Measurements from ENCODE around the gene LIFR. TPM values are rescaled to one million over a fixed set of nuclear protein-coding genes. Genes with fewer than 3 reads are reported as not detected.

LIFR gene
- total RNA-seq, 2 experiments from 2014 or later, result not detected

GRCh38 chr5:38551030-38552017 is 5.1 kb downstream of the LIFR start:
- ChIA-PET CTCF (interaction anchor here (0.6 to 0.8 kb wide), 2 partner anchors 110 to 263 kb away, joined by 3 read pairs; no protein-coding TSS in a partner anchor), POLR2A (no interaction called here)

- ChIA-PET CTCF (no interaction called here), POLR2A (no interaction called here)
Measured at GRCh38 chr5:38548064-38548759, 8.2 kb downstream of the LIFR start.

- POLR2A ChIA-PET, result no interaction called here
- CTCF ChIA-PET, result no interaction called here
Measured at GRCh38 chr5:38547257-38547656, 9.2 kb downstream of the LIFR start.

DNA sequence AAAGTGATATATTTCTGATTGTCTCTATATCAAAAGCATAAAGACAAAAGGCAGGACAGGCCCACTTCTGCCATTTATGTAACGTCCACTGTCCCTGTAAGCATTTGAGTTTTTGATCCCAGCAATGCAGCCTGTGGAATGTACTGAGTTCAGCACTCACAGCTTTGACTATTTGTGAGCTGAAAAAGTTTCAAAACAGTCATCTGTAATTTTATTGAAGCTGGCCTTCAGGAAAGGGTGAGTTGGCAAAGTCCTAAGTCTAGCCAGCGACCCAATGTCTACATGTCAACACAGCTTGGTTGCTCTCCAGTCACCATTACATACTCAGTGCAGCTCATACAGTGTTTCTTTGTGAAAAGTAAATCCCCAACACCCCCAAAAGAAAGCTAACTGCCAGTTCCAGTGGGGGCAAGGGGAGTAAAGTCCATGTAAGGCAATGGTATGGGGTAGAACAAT is 9.7 kb downstream of the LIFR start:
- POLR2A ChIA-PET, result no interaction called here
- CTCF ChIA-PET, result no interaction called here

- ChIA-PET CTCF (no interaction called here), POLR2A (no interaction called here)
Measured at GRCh38 chr5:38543886-38544285, 12.6 kb downstream of the LIFR start.

DNA sequence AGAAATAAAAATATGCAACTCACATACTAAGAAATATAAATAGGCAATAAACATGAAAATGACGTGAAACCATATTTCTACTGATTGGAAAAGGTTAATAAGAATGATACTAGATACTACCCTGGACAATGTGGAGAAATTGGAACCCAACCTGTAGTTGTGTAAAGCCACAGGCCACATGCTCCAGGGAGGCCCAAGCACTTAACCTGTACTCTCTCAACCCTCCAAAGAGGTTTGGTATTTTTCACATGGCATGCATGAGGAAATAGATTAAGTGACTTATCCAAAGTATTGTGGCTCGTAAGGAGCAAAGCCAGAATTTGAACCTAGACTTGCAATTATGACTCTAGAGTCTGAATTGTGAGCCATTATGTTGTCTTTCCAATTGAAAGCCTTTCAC is 13.4 kb downstream of the LIFR start:
- ChIA-PET POLR2A (no interaction called here), CTCF (no interaction called here)

GRCh38 chr5:38541174-38541725 is 15.2 kb downstream of the LIFR start:
- ChIA-PET POLR2A (no interaction called here), CTCF (no interaction called here)

DNA sequence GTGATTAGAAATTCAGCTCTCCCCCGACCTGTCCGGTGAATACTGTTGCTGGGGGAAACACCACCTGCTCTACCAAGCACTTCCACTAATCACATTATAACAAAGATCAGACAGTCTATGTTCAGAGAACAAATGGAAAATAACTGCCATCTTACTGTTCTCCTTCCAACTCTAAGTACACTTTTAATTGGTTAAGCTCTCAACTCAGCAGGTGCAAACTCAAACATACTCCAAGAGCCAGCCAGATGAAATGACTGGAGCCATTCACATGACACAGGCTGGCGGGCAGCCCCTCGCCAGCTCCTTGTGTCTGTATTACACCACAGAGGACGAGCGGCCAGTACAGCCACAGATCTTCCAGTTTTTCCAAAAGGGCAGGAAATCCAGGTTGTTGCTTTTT is 16.1 kb downstream of the LIFR start:
- POLR2A ChIA-PET, result no interaction called here

DNA sequence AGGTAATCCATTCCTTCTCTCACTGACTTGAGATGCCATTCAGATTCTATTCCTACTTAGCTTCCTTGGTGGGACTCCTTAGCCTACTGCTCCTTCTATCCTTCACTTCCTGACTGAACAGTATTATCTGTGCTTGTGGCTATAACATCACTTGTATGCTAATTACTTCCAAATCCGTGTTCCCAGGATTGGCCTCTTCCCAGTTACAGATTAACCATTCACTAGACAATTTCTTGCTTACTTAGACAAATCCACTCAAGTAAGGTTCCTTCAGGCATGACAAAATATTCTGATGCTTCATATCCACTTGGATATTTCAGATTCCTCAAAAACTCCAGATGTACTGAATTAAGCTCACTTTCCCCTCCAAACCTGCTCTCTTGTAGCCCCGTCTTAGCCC is 18.3 kb downstream of the LIFR start:
- ChIA-PET POLR2A (no interaction called here), CTCF (no interaction called here)

More for the DNA sequence above, 16.1 kb downstream of the LIFR start:
- CTCF ChIA-PET, result no interaction called here

- CTCF ChIA-PET, result no interaction called here
- POLR2A ChIA-PET, result no interaction called here
Measured at GRCh38 chr5:38537505-38537904, 18.9 kb downstream of the LIFR start.

- ChIA-PET POLR2A (no interaction called here), CTCF (no interaction called here)
Measured at GRCh38 chr5:38536968-38537367, 19.5 kb downstream of the LIFR start.

GRCh38 chr5:38535845-38536244 is 20.6 kb downstream of the LIFR start:
- ChIA-PET CTCF (no interaction called here), POLR2A (no interaction called here)

DNA sequence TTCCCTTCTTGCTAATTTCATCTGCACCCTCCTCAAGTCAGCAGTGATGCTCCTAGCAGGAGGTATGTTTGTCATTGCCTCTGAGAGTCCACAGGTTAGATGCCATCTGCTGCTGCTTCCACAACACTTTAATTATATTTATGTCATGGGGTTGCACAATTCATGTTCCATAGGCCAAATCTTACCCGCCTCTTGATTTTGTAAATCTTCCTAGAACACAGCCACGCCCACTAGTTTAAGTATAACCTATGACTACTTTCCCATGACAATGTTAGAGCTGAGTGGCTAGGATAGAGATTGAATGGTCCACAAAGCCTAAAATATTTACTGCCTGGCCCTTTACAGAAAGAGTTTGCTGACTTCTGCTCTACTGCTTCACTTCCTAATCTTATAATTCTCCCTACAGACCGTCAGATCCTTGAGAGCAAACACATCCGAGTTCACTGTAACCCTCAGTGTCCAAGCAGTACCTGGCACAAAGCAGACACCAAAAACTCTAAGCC is 21.1 kb downstream of the LIFR start:
- POLR2A ChIA-PET, result no interaction called here
- CTCF ChIA-PET, result no interaction called here

DNA sequence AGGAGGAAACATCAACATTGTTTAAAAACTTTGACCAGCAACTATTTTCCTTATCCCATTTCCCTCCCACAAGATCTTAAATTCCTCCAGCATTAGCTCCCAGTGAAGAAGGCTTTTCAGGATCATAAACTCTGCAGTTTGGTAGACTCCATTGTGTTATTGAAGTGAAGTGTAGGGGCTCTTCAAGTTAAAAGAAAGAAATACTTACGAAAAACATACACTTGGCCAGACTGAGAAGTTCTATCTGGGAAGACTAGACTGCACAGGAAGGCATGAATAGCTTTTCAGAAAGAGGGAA is 22.3 kb downstream of the LIFR start:
- POLR2A ChIA-PET, result no interaction called here
- CTCF ChIA-PET, result no interaction called here

DNA sequence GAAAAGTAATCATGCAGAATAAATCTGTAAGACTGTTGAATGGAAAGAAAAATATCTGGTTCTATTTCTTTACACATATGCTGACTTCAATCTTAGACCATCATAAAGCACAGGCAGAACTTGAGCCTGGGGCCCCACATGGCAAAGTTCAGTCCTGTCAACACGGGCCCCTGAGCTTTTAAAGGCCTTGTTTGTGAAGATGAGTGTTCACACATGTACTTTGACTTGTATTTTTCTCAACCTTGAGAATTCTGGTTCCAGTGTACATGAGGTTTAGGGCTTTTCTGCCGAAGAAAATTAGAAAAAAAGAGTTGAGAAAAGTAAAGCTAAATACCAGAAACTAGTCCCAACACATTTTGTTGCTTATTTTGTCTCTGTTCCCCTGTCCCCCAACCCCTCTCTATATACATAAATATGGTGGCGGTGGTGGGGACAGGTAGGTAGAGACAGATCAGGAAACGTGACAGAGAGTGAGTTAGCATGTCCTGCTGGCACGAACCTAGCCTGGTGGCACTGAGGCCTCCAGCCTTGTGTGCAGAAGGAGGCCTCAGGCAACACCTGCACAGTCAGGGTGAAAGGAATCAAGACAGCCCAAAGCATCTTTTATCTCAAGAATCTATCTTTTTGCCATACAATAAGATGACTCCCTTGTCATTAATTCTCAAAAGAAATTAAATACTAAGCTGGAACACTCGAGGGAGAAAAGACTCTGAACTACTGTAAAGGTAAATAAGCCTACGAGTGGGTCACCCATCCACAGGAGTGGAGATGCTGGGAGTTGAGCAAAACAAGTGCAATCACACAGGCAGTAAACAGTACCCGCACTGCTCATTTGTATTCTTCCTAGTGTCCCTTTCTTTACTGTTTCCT is 22.9 kb downstream of the LIFR start:
- CTCF ChIA-PET, result no interaction called here

GRCh38 chr5:38532165-38532669 is 24.2 kb downstream of the LIFR start:
- POLR2A ChIA-PET, result no interaction called here
- CTCF ChIA-PET, result no interaction called here

More for the DNA sequence above, 22.9 kb downstream of the LIFR start:
- POLR2A ChIA-PET, result no interaction called here

DNA sequence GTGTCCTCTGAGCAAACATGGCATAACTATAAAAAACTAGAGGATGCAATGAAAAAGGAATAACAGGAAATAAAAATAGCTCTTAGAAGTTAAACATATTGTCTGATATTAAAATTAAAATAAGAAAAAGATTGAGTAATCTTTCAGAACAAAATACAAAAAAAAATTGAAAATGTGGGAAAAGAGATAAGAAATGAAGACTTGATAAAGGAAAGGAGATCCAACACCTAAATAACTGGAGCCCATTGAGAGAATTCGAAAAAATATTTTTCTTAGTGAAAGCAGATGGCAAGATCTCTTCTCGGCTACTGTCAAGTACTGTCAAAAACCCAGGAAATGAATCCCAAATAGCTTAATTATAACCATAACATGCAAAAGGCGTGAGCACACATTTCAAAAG is 24.9 kb downstream of the LIFR start:
- ChIA-PET POLR2A (no interaction called here), CTCF (no interaction called here)

DNA sequence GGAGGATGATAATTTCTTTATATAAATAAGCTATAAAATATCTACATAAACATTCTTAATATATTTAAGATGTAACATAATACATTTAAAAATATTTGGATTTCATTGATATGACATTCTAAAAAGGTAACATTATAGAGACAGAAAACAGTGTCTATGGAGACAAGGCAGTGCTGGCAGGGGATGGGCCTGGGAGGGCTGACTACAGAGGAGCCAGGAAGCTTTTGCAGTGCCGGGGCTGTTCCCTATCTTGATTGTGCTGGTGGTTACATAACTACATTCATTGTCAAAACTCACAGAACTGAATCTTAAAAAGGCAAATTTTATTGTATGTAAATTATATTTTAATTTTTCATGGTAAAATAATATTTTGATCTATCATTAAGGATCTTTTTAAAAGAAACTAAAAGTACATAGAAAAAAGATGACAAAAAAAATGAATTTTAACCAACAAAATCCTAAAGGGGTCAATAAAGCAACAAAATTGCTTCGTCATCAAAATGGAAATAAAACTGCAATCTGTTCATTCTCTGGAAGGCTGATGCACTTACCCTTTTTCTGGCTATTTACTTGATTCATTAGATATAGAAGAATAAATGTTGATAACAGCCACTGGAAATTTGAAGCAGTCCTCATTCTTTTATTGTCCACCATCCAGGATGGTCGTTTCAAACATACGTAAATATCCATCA is 26.3 kb downstream of the LIFR start:
- ChIA-PET POLR2A (no interaction called here), CTCF (no interaction called here)

DNA sequence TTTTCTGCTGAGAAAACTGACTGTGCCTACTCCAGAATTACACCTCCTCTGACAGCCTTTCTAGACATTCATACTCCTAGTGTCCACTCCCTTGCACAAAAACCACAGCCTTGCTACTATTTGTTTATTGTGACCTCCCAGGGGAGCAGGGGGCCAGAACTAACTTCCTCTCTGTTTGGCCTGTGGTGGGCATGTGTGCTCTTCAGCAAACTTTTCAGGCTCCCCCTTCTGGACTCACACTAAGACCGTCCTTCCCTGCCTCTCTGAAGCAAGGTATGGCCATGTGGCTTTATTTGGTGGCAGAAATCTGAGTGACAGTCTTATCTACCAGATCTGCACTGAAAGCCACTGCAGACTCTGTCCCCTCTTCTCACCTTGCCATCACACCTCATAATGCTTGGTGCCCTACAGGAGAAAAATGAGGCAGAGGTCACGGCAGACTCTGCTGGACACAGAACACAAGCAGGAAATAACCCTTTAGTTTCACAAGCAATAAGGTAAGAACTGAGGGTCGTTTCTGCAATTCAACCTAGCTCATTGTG is 28.2 kb downstream of the LIFR start:
- ChIA-PET CTCF (no interaction called here), POLR2A (no interaction called here)
